Endometrial microvascular endothelial cells (primary cell): Measurements from ENCODE around the gene RAB3IL1. TPM values are rescaled to one million over a fixed set of nuclear protein-coding genes. Genes with fewer than 3 reads are reported as not detected.

Source experiments
- in situ Hi-C: cut with HindIII; loops from 2 replicates; pipeline ENCODE4 v1.10.0; 2017; ENCODE audit warnings: low sequenced_read_pairs, low pct_unique_long_range_greater_than_20kb; ENCODE audit errors: inconsistent ontology term
- total RNA-seq: library from RNA; depleted of rRNA; stranded (reverse); fragments of >200 nt; gene quantifications from one replicate; pipeline ENCODE4 v1.2.3, GENCODE V29; 2015; ENCODE audit errors: inconsistent ontology term

Gene RAB3IL1
- total RNA-seq, 1 donor from 2014 or later, result 2.5 TPM

DNA sequence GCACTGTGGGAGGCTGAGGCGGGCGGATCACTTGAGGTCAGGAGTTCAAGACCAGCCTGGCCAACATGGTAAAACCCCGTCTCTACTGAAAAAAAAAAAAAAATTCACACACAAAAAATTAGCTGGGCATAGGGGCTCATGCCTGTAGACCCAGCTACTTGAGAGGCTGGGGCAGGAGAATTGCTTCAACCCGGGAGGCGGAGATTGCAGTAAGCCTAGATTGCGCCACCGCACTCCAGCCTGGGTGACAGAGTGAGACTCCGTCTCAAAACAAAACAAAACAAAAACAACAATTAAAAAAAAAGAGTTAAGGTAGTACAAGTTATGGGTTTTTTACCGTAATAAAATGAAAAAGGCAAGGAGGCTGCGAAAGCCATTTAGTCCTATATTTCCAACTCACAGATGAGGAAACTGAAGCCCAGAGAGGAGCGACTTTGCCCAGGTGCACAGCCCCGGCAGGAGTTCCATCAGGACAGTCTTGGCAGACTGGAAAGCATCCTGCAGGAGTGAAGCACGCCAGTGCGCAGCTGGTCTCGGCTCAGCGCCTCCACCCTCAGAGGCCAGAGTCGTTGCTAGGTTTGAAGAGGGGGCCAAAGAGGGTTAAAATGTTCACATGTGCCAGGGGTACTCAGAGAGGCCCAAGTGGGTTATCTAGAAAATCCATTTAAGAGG, 22.2 kb downstream of the RAB3IL1 start:
- in situ Hi-C loops, result no loop called here

DNA sequence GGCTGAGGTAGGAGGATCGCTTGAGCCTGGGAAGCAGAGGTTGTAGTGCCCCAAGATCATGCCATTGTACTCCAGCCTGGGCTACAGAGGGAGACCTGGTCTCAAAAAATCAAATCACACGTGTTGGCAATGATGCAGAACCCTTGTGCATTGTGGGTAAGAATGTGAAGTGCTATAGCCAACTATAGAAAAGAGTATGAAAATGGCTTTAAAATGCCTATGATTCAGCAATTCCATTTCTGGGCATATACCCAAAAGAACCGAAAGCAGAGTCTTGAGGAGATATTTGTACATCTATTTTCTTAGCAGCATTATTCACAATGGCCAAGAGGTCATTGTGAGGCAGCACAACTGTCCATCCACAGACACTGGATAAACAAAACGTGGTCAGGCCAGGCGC, 23.4 kb downstream of the RAB3IL1 start:
- in situ Hi-C loops, result no loop called here

DNA sequence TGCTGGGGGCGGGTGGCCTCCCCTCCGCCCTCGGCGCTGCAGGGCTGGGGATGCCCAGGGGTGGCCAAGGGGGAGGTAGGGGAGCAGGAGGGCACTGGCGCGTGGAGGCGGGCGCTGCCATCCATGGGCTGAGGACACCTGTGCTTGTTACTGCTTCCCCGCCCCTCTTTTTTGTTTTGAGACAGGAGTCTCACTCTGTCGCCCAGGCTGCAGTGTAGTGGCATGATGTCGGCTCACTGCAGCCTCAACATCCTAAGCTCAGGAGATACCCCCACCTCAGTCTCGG, 25.3 kb downstream of the RAB3IL1 start:
- in situ Hi-C loops, result no loop called here

DNA sequence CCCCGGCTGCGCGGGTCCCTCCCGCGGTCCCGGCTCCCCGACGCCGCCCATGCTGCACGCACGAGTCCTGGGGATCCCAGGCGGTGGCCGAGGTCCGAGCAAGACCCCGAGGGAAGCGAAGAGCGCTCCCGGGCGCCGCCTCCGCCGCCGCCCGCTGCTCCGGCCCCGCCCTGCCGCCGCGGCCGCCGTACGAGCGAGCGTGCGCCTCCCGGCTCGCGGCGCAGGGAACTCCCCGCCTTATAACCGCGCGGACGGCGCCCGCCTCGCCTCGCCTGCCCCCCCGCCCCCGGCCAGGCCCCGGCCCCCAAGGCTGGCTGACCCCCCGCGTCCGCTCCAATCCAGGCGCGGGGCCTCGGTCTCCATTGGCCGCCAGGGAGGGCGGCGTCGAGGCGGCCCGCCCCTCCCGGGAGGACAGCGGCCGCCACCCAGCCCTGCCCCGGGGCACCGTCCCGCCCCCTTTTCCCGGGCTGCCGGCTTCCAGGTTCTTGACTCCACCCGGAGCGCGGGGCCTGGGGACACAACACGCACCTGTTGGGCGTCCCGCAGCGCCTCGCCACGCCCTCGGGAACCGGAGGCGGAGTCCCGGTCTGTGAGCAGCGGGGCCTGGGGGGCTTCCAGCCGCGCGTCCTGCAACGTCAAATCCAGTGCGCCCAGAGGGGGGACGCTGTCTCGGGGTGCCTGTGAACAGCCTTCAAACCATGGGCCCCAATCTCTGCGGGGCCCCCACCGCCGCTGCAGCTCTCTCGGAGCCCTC, 25.9 kb downstream of the RAB3IL1 start, which contains the start of gene FADS3:
FADS3 (minus strand) TSS at position 215 of the 754 bp plus-strand sequence; CDS start at position 51, 164 bp downstream.
- in situ Hi-C loops, result no loop called here

DNA sequence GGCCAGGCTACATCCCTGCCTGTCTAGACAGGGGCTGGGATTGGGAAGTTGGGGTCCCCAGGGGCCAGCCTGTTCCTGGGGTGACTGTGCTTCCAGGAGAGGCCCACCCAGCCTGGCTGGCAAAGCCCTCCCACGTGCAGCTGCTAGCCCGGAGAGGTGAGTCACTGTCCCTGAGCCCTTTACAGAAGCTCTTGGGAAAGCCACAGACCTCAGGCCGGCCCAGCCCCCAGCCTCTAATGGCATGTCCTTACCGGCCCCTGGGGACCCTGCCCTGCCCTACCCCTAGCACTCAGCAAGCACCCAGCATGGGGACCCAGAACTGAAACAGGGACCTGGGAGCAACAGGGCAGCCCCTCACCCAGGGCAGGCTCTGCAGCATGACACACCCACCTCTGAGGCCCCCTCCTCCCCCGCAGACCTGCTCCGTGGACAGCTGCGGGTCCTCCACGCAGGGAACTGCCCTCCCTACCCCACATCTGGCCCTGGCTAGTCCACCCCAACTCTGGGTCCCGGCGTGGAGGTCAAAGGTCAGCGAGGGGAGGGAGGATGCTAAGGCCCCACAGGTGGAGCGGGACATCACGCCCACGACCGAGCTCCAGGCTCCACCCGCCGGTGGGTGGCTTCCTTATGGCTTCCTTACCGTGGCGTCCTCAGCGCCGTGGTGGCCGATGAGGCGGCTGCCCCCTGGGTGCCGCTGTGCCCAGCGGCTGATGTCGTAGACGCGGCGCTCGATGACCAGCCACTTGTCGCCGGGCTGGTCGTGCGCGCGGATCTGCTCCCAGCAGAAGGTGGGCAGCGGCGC, 26.6 kb downstream of the RAB3IL1 start:
- in situ Hi-C loops, result no loop called here

DNA sequence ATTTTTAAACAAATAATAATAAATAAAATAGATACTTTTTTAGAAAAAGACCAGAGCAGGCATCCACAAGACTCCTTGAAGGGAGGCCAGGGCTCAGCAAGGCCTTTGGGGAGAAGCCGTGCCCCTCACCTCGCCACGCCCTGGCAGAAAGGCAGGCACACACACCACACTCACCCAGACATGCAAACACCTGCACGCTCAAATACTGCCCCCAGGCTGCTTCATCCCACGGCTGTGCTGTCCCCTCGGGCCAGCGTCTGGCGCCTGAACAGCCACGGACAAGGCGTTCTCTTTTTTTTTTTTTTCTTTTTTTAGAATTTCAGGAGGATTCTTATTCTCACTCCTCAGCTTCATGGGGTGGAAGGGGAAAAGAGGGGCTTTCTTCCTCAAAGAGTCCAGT, 27.5 kb downstream of the RAB3IL1 start:
- in situ Hi-C loops, result loop anchor here (10.0 kb wide), 1 partner anchor 75 kb away; the partner anchor contains the start of gene FADS1

DNA sequence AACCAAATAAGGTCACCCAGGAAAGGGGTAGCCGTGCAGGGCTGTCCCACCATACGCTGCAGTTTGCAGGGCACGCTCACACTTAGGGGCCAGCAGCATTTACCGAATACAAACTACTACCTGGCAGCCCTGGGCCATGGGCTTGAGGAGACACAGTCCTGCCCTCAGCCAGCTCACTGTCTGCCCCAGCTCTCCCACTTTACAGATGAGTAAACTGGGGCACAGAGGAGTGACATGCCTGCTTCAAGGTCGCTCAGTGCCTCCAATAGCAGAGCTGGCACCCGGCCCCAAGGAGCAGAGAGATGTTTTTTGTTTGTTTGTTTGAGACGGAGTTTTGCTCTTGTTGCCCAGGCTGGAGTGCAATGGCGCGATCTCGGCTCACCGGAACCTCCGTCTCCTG, 28.8 kb downstream of the RAB3IL1 start:
- in situ Hi-C loops, result loop anchor here (10.0 kb wide), 1 partner anchor 74 kb away; the partner anchor contains the start of gene FADS1

DNA sequence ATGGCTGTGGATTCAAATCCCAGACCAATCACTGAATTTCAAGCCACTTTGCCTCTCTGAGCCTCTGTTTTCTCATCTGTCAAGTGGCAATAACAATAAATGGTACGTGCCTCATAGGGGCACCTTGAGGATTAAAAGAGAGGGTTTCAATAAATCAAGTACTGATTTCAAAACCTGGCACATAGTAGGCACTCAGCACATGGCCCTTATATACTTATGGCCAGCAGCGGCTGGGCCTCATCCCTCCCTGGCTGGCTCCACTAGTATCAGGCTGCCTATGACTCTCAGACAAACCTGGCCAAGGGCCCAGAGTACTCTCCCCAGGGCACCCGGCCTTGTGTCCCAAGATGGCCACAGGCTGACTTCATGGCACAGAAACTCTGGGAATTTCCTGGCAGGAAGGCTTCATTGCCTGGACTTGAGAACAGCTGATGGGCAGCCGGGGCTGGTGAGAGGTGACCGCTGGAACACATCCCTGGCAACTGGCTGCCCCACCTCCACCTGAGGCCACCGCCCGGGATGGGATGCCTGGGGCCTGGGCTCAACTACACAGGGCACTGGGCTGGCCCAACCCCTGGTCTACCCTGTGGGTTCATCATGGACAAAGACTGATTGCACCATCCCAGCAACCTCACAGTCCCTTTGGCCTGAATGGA, 29.4 kb downstream of the RAB3IL1 start:
- in situ Hi-C loops, result loop anchor here (10.0 kb wide), 1 partner anchor 73 kb away; the partner anchor contains the start of gene FADS1

DNA sequence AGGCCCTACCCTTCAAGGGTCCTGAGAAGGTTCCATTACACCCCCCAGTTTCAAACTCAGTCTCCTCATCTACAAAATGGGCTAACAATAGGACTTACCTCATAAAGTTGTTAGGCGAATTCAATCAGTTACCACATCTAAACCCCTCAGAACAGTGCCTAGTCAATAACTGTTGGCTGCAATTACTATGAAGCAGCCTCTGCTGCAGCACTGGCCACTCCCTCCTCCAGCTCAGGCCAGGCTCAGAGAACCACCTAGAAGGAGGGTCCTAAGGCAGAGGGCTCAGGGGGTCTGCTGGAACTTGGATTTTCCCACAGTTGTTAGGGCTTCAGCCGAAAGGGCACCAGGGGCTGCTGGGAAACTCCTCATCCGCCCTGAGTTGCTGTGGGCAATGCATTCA, 30.7 kb downstream of the RAB3IL1 start:
- in situ Hi-C loops, result loop anchor here (10.0 kb wide), 1 partner anchor 72 kb away; the partner anchor contains the start of gene FADS1

DNA sequence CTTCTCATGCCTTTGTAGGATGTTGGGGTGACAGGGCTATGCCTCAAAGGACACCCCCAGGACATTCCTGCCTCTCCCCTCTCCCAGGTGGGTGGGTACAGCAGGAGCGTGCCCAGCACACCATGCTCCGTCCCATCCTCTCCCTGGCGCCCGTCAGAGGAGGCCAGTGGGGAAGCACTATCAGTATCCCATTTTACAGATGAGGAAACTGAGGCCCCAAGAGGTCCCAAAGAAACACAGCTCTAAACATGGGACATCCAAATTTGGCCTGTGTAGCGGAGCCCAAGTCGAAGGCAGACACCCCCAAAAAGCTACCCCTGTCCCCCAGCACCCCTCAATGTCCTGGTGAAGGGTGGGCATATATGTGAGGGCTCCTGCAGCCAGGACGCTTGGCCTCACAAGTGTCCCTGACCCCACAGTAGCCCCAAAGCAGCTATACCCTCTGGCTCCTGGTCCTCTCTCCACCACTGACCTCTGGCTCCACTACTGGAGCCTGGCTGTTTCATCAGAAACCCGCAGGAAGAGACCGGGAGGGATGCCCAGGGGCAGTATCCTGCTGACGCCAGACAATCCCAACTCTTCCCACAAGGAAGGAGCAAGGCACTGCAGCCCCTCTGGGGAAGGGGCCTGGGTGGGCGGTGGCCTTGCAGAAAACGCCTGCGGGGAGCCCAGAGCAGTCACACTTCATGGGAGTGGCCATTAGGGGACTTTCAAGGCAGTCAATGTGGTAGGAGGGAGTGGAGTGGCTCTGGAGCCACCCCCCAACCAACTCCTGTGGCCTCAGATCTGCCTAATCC, 31.4 kb downstream of the RAB3IL1 start:
- in situ Hi-C loops, result loop anchor here (10.0 kb wide), 1 partner anchor 71 kb away; the partner anchor contains the start of gene FADS1

DNA sequence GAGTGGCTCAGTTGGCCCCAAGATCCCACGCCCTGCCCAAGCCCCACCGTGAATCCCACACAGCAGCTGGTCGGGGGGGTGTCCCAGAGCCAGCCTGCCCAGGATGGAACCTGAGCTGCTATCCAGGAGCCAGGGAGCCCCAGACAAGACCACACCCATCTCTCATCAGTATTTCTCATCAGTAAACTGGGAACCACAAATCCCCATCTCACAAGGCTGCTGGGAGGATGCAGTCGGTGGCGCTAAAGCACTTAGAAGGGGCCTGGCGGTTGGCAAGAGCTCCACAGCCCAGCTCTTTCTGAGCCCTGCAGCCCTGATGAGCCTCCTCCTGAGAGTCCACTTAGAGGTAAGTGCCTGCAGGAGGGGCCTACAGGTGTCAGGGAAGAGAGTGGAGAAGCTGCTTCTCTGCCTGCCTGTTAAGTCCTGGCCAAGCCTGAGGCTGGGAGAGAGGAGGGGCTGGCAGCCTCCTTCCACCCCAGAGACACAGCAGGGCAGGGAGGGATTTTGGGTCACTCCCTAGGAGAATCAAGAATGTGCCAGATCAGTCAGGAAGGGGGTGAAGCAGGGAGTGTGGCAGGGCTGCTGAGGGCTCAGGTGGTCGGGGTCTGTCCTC, 32.1 kb downstream of the RAB3IL1 start:
- in situ Hi-C loops, result loop anchor here (10.0 kb wide), 1 partner anchor 70 kb away; the partner anchor contains the start of gene FADS1

DNA sequence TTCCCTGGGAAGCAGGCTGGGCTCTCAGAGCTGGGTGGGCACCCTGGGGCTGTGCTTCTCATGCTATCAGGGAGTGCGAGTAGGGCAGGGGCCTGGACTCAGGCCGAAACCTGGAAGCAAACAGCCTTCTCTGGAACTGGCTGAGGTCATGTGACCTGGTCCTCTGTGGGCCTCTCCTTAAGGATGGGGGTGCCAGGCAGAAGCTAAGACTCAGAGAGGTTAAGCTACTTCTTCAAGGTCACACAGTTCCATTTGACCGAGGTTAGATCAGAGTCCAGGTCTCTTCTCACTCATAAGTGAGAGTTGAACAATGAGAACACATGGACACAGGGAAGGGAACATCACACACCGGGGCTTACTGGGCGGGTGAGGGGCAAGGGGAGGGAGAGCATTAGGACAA, 33.4 kb downstream of the RAB3IL1 start:
- in situ Hi-C loops, result loop anchor here (10.0 kb wide), 1 partner anchor 69 kb away; the partner anchor contains the start of gene FADS1

DNA sequence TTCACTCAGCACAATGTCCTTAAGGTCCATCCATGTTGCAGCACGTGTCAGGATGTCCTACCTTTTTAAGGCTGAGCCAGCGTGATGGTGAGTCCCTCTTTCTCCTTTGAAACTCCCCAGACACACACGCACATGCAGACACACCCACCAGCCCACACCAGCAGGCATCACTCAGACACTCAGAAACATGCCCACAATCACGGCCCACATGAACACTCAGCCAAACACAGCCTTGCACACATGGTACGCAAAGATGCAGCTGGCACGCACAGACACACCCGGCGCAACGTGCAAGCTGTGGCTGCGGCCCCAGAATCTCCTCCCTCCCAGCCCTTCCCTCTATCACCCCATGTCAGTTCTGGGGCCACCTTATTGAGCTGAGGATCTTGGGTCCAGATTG, 34.0 kb downstream of the RAB3IL1 start:
- in situ Hi-C loops, result loop anchor here (10.0 kb wide), 1 partner anchor 69 kb away; the partner anchor contains the start of gene FADS1

DNA sequence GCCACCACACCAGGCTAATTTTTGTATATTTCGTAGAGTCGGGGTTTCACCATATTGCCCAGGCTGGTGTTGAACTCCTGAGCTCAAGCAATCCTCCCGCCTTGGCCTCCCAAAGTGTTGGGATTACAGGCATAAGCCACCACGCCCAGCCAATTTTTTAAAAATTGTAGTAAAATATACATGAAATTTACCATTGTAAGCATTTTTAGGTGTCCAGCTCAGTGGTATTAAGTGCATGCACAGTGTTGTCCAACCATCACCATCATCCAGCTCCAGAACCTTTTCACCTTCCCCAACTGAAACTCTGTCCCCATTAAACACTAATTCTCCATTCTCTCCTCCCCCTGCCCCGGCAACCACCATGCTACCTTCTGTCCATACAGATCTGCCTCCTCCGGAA, 34.5 kb downstream of the RAB3IL1 start:
- in situ Hi-C loops, result loop anchor here (10.0 kb wide), 1 partner anchor 68 kb away; the partner anchor contains the start of gene FADS1

DNA sequence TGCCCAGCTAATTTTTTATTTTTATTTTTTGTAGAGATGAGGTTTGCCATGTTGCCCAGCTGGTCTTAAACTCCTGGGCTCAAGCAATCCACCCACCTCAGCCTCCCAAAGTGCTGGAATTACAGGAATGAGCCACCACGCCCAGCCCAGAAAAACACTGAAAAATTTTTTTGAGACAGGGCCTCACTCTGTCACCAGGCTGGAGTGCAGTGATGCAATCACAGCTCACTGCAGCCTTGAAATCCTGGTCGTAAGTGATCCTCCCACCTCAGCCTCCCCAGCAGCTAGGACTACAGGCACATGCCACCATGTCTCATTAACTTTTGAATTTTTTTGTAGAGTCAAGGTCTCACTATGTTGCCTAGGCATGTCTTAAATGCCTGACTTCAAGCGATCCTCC, 35.1 kb downstream of the RAB3IL1 start:
- in situ Hi-C loops, result loop anchor here (10.0 kb wide), 1 partner anchor 67 kb away; the partner anchor contains the start of gene FADS1

DNA sequence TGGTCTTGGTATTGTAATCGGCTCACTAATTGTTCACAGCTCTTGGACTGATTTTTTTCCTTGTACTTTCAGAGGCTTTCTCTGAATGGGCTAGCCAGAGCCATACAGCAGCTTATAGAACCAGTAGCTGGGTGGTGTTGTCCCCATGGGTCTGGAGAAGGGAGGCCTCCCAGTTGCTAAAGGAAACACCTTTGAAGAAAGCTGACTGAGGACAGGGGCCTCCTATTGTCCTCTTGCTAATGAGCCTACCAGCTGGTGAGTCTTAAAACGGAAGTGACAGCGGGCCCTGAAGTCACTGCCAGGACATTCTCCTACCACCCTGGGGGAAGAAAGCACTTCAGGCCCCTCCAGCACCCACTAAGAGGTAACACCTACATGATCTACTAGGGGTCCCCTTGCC, 36.0 kb downstream of the RAB3IL1 start:
- in situ Hi-C loops, result loop anchor here (10.0 kb wide), 1 partner anchor 67 kb away; the partner anchor contains the start of gene FADS1

DNA sequence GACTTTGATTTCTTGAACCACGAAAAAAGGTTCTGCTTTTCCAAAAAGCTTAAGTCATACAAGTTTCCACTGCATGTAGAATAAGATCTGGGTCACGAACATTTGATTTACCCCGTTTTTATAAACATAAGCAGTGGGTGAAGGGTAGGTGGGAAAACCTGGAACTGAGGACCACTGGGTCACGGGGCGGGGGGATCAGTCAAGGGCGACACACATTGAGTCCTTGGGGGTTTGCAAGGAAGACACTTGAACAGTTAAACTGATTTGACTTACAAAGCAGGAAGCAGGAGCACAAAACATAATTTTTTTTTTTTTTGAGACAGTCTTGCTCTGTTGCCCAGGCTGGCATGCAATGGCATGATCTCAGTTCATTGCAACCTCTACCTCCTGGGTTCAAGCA, 36.9 kb downstream of the RAB3IL1 start:
- in situ Hi-C loops, result loop anchor here (10.0 kb wide), 1 partner anchor 66 kb away; the partner anchor contains the start of gene FADS1
